ENCODE results near the gene RHBDL2.

GRCh38 chr1:38915352-38915948, 26.2 kb downstream of the RHBDL2 start:
- no peak for TF ChIP-seq POLR2A (IDR thresholded peaks at IDR 0.05)
- no peak for TF ChIP-seq CTCF (IDR thresholded peaks at IDR 0.05)
- no peak for TF ChIP-seq POLR2AphosphoS5 (IDR thresholded peaks at IDR 0.05)
